Fibroblast of skin of scalp (primary cell): ENCODE data around the gene EVC2. TPM values are rescaled to one million over a fixed set of nuclear protein-coding genes. Genes with fewer than 3 reads are reported as not detected.

Experiments
- DNase-seq: peaks from one replicate; pipeline ENCODE4 v3.0.0-alpha.2; 2013
- polyA plus RNA-seq, 2 experiments: library from polyadenylated mRNA; unstranded; fragments of 120-200 nt; gene quantifications; one replicate each; pipeline ENCODE4 v1.2.1, GENCODE V29; 2013; ENCODE audit not compliant: insufficient read length in 2 of 2

EVC2 gene, protein sequence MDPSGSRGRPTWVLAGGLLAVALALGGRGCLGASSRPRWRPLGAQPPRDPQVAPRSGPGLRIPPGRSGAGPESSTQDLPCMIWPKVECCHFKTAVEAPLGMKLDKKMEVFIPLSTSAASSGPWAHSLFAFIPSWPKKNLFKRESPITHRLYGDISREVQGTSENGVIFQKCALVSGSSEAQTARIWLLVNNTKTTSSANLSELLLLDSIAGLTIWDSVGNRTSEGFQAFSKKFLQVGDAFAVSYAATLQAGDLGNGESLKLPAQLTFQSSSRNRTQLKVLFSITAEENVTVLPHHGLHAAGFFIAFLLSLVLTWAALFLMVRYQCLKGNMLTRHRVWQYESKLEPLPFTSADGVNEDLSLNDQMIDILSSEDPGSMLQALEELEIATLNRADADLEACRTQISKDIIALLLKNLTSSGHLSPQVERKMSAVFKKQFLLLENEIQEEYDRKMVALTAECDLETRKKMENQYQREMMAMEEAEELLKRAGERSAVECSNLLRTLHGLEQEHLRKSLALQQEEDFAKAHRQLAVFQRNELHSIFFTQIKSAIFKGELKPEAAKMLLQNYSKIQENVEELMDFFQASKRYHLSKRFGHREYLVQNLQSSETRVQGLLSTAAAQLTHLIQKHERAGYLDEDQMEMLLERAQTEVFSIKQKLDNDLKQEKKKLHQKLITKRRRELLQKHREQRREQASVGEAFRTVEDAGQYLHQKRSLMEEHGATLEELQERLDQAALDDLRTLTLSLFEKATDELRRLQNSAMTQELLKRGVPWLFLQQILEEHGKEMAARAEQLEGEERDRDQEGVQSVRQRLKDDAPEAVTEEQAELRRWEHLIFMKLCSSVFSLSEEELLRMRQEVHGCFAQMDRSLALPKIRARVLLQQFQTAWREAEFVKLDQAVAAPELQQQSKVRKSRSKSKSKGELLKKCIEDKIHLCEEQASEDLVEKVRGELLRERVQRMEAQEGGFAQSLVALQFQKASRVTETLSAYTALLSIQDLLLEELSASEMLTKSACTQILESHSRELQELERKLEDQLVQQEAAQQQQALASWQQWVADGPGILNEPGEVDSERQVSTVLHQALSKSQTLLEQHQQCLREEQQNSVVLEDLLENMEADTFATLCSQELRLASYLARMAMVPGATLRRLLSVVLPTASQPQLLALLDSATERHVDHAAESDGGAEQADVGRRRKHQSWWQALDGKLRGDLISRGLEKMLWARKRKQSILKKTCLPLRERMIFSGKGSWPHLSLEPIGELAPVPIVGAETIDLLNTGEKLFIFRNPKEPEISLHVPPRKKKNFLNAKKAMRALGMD
- polyA plus RNA-seq (2013, experiment 1 of 2; ENCODE audit: insufficient read length) = 4.0 TPM
- 4.2 TPM for polyA plus RNA-seq (2013, experiment 2 of 2; ENCODE audit: insufficient read length)

DNA sequence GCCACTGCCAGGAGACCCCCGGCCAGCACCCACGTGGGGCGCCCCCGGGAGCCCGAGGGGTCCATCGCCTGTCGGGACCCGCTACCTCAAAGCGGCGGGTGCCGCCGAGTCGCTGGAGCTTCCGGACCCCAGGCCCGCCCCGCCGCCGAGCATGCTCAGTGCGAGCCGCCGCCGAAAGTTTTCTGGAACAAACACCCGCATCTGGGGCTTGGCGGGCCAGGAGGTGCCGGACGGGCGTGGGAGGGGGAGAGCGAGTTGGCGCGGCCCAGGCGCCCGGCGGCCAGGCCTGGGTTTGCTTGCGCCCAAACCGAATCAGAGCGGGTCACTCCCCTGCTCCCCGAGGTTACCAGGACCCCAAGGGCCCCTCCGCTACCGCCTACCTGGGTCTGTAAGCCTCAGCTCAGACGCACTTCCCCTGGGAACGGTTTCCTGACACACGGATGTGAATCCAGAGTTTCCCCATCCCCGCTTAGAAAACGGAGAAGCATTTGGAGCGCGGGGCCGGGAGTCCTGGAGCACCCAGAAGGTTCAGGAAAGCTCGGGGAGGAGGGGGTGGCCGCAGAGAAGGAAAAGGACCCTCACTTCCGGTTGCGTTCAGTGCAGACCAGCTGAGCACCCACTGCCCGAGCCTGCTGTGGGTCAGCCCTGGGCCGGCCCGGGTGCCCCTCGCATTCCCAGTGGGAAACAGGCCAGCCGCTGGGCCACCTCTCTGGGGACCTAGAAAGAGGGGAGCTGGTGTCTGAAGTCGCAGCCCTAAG is at the start of gene EVC2:
Gene EVC2, minus strand, starts transcription at position 111 of the 758 bp plus-strand sequence. Its CDS starts 46 bp downstream, at position 65.
- peak; percentile 63 for DNase-seq

DNA sequence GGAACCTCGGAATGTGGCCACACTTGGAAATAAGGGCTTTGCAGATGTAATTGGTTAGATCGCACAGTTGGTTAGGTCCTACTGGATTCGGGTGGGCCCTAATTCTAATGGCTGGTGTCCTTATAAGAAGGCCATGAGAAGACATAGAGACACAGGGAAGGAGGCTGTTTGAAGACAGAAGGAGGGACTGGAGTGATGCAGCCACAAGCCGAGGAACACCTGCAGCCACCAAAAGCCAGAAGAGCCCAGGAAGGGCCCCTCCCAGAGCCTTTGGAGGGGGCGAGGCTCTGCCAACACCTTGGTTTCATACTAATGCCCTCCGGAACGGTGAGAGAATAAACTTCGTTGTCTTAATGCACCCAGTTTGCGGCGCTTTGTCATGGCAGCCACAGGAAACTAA is 49.6 kb upstream of the EVC2 start:
- DNase-seq = no peak

DNA sequence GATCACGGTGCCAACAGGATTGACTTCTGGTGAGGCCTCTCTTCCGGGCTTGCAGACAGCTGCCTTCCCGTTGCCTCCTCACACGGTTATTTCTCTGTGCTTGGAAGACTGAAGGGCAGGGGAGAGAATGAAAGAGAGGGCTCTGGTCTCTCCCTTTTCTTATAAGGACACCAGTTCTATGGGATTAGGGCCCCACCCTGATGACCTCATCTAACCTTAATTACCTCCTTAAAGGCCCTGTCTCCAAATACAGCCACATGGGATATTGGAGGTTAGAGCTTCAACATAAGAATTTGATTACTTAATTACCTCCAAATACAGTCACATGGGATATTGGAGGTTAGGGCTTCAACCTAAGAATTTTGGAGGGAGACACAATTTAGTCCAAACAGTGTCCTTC is 49.2 kb upstream of the EVC2 start:
- no peak for DNase-seq

DNA sequence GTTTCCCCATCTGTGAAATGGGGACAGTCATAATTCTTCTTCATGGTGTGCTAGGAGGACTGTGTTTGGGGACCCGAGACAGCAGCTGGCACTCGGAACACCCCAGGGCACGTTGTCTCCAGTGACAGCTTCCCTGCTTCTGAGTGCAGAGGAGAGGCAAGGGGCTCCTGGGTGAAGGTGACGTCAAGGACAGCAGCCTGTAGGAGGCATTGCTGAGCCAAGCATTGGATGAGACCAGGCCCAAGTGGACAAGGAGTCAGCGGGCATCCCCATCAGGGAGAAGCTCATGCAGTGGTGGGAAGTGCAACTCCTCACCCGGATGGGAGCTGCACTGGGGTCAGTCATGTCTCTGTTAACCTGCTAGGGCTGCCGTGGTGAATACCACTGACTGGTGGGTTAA is 48.7 kb upstream of the EVC2 start:
- no peak for DNase-seq

DNA sequence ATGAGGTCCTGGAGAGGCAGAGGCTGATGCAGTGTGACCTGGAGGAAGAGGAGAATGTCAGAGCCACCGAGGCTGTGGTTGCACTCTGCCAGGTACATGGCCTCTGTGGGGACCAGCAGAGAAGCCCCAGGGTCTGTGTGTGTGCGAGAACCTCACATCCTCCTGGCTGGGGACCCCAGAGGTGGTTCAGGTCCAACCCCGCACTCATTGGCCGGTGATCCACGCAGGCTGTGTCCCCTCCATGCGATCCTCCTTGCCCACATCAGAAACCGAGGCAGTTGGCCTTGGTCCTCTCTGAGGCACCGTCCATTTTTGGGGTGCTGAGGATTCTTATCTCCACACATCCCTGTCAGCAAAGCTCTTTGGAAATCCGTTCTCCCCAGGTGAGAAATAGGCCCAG is 47.9 kb upstream of the EVC2 start:
- DNase-seq = no peak

DNA sequence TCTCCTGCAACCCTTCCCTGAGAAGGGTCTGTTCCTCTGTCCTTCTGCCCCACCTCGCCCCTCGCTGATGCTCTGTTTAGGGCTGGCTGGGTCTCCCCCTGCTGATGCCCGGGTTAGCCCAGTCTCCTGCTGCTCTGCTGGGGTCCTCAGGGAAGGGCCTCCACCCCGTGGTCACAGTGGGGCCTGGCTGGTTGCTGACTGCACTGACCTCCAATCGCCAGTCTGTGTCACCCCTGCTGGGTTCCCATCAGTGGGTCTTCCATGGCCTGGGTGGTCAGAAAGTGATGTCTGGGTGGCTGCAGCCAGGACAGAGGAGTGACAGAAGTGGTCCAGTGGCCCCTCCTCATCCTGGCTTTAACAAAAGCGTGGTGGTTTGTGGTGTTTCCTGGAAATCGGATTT is 47.3 kb upstream of the EVC2 start:
- no peak for DNase-seq

DNA sequence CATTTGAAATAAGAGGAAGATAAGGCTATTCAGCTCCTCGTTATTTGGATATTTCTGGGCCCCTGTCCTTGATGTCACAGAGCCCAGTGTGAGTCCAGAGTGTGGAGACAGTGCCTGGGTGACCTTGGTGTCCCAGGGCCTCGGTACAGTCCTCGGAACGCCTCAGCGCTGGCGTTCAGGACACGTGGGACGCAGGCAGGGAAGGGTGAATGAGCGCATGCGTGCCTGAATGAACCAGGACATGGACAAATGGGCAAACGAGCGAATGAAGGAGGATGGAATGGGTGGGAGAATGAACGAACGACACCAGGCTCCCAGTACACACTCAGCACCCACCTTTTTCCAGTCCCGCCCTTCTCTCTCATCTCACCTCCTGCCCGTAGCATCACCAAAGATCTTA is 46.8 kb upstream of the EVC2 start:
- no peak for DNase-seq

DNA sequence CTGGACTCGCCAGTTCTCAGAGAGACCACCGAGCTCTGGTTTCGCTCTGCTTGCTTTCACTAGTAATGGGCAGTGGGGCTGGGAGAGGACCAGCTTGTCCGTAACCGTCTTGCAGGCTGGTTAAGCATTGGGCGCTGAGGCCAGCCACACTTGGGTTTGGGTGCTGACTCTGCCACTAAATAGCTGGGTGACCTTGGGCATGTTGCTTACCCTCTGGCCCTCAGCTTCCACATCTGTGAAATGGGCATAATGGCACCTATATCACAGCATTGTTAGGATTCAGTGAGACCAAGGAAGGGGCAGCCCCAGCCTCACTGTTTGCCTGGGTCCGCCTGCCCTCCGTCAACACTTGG is 46.1 kb upstream of the EVC2 start:
- DNase-seq = no peak

DNA sequence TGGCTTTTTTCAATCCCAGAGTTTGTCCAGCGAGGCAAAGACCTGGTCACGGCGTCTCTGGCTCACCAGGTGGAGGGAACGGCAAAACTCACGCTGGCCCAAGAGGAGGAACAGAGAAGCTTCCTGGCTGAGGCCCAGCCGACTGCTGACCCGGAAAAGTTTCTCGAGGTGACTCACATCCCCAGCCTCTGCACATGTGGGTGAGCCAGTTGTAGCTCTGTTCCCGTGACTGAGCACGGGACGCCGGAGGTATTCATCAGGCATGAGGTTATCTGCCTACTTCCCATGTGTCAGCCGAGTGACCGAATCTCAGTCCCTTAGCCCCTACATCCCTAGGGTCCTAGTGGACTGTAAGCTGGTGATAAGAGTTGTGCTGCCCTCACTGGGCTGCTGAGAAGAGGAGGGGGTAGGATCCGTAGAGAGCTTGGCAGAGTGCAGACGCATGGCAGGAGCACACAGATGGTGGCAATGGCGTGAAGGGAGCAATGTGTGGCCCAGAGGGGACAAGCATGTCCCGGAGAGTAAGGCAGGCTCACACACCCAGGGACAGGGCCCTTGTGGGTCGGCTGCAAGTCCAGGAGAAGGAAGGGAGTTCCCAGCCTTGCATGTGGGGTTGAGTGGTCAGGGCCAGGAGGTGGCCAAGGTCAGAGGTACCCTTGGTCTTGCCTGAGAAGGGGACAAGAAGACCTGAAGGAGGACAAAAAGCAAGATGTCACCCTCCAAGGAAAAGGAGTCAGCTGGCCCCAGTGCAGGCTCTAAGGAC is 45.6 kb upstream of the EVC2 start:
- peak; percentile 59 for DNase-seq

DNA sequence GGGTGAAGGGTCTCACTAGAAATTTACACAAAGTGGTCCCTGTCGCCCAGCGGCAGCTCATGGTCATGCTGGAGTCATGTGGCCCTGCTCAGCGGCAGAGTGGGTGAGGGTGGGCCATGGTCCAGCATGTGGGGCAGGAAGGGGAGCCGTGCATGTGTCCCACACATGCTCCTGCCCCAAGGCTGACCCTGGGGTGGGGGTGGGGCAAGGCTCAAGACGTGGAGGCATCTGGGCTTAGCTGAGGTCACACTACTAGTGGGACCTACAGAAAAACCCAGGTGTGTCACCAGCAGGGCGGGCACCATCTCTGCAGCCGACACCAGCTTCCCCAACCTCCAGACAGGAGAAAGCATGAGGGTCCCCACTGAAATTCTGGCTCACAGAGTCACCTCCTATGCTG is 45.0 kb upstream of the EVC2 start:
- DNase-seq = no peak

DNA sequence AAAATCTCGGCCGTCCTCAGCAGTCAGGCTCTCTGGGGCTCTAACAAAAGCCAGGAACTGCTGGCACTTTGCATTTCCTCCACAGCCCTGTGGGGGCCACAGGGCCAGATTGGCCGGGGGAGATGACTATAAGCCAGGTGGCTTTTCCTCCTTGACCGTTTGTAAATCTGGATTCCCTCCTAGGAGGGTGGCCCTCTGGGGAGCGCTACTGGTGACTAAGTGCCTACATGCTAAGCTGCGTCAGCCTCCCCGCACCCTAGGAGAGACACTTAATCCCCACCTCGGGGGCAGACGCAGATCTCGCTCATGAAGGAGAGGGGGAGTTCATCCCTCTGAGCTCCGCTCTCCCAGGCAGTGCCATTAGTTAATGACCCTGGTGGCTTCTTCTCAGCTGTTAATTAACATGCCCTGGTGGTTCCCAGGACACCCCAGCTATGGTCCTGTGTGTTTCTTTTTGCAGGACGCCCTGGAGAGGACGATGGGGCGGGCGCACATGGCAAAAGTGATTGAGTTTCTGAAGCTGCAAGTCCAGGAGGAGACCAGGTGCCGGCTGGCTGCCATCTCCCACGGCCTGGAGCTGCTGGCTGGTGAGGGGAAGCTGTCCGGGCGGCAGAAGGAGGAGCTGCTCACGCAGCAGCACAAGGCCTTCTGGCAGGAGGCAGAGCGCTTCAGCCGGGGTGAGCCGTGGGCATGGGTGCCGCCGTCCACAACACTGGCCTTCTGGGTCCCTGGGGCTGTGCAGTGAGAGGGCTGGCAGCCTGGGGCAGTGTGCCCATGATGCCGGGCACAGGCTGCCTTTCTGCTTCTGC is 44.2 kb upstream of the EVC2 start:
- DNase-seq = peak; percentile 19

DNA sequence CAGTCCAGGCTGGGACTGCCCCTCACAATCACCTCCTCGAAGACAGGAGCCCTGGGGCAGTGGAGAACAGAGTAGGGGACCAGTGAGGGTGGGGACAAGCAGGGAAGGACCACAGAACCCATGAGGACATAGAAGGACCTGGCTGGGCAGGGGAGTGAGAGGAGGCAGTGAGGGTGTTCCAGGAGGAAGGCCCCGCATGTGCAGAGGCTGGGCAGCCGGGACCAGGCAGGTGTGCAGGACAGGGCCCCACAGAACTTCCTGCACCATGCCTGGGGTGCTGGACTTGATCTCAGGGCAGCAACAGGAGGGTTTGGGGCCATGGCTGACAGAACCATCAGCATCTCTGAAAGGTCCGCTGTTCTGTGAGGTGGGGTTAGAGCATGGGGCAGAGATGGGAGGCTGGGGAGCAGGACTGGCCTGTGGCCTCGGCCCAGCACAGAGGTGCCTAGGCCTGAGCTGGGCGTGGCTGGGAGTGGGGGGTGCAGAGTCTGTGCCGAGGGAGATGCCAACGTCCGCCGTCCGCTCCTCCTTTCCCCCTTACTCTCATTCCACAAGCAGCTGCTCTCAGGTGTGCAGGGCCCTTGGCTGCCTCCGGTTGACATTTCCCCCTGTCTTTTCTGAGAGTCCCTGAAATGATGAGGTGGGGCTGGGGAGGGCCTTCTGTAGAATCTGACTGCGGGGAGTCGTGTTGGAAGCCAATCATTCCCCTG is 43.5 kb upstream of the EVC2 start:
- DNase-seq = no peak

DNA sequence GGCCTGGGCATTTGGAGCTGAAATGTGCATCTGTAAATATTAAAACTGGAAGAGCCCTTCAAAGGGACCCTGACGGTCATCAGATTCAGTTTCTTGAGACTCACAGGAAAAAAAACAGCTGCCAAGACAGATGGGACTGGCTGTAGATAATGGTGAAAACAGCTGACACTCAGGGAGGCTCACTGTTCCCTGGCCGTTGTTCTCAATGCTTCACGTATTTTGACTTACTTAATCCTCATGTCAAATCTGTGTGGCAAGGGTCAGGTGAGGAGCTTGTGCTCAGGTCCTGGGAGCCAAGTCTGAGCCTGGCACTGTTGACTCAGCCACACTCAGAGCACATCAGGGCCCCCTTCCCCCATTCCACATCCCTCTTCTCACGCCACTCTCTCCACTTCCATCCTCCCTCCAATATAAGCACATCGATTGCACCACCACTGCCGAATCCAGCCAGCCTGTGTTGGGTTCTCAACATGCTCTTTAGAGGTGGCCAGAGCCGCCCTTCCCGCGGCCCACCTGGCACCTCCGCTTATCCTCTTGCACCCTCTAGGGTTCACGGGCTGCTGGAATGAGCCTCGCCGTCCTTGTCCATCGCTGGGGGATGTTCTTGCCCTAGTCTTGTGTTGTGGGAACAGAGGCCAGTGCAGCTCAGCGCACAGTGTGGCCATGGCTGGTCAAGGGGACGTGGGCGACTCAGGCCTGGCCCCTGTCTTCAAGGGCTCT is 42.7 kb upstream of the EVC2 start:
- DNase-seq = peak; percentile 39

DNA sequence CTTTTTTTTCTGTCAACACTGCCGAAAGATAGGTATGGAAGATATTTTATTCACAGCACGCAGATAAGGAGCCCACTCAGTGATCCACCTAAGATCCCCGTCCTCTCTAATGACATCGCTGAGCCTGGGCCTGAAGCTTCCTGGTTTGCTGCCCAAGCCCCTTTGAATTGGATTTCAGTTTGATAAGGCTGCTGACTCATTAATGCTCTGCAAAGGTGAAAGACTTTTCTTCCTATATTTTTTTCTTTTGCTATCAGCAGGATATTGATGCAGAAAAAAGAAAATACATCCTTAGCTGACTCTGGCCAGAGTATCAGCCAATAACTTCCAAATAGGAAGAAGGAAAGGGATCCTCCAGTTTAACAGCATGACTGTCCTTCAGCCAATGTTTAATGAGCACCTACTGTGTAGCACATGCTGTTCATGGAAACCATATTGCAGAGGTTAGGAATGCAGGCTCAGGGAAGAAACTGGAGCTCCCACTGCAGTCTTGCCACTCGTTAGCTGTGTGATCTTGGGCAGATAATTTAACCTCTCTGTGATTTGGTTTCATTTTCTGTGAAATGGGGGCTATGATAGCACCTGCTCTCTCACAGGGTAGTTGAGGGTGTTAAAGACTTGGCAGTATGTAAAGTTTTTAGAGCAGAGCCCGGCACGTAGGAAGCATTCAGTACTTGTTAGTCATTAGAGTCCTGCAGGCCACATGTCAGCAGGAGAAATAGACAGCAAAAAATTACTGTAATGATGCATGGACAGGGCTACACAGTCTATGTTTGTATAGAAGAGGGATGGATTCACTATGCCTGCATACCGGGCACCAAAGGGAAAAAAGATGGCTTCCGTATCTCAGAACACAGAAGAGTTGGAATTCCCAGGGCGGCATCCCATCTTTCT is 41.9 kb upstream of the EVC2 start:
- DNase-seq = peak; percentile 84

DNA sequence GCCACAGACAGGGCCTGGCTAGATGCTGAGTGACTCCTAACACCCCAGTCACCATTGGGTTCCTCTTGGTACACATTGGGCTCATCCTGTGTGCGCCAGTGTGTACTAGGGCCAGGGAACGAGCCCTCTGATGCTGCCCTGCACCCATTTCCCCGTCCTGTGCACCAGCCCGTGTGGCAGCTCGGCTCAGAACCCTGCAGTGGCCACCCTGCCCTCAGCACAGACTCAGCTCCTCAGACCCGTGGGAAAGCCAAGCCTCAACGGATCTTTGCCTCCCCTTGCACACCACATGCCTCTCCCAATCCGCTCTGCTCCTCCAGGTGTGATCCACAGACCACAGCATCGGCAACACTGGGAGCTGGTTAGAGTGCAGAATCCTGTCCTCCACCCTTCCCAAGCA is 41.2 kb upstream of the EVC2 start:
- DNase-seq = no peak

DNA sequence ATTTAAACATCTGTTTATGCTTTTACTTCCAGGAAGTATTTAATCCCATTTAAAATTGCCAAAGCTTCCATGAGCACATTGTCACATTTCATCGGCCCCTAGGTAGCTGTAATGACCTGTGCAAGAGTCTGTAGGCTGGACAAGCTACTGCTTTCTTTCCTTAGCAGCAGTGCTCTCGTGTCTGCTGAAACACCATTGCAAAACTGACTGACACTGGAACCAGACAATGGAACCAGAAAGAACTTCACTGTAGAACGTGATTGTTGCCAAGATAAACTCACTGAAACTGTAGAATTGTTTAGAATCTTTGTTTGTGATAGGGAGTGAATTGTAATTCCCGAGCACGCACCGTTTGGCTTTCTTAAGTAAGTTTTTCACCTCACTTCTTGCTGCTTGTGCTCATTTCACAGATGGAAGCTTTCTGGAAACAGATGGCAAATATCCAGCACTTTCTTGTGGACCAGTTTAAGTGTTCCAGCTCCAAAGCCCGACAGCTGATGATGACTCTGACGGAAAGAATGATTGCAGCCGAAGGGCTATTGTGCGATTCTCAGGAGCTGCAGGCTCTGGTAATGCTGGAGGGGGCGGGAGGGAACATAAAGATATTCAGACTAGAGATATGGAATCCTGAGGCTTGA is 39.5 kb upstream of the EVC2 start:
- DNase-seq = peak; percentile 94
